Left ventricle myocardium superior (tissue), 1 donor: ENCODE data around the gene WASHC4. TPM values are rescaled to one million over a fixed set of nuclear protein-coding genes. Genes with fewer than 3 reads are reported as not detected.

Experiments used
- ATAC-seq: fragments of 200-7000 bp; cut with Tn5 transposase; one replicate; pipeline ENCODE4 v1.9.1; 2020; ENCODE audit warnings: mild to moderate bottlenecking, moderate library complexity
- DNase-seq: peaks from one replicate; pipeline ENCODE4 v3.0.0-alpha.2; 2020
- intact Hi-C: fragments of 100-400 bp; cut with micrococcal nuclease; formaldehyde crosslinking; loops from one replicate; pipeline ENCODE4 v1.11.0; 2022
- long read RNA-seq: library from polyadenylated mRNA; unstranded; transcript quantifications from one replicate; pipeline ENCODE4 v2.0.0, GENCODE V29; 2021
- total RNA-seq: library from RNA; stranded (reverse); fragmentation: NEBNext Ultra II Directional; extraction: Animal tissue kit (Norgen Biotek cat#: 25700); gene quantifications from one replicate; pipeline ENCODE4 v1.2.1, GENCODE V29; 2021
- donor health status: DM: no; HTN: yes; CAD: no; lungs with severe emphysema.

Gene WASHC4
- 26.4 TPM for total RNA-seq
- long read RNA-seq, full-length matches to known transcripts: 4 of 55 reads
- long read RNA-seq, partial matches to known transcripts: 39 of 55 reads
- long read RNA-seq, other reads (novel, unspliced or antisense): 12 of 55 reads

- peak; percentile 98 for DNase-seq
- intact Hi-C loops: no loop called here
- peak; percentile 99 for ATAC-seq
These were observed at the start of gene WASHC4 for GRCh38 chr12:105107494-105108371. Gene WASHC4 (plus strand): TSS chr12:105107731. CDS start chr12:105107801, 70 bp downstream.

- no peak for ATAC-seq
These were observed 46.7 kb upstream of the WASHC4 start for GRCh38 chr12:105060715-105061378.

GRCh38 chr12:105064564-105065178 is 42.9 kb upstream of the WASHC4 start:
- intact Hi-C loops: no loop called here
- DNase-seq (no peak), ATAC-seq (no peak)

More at GRCh38 chr12:105060715-105061378, 46.7 kb upstream of the WASHC4 start:
- no peak for DNase-seq
- intact Hi-C loops: no loop called here

- intact Hi-C loops: no loop called here
- no peak for DNase-seq
- no peak for ATAC-seq
These were observed 40.0 kb upstream of the WASHC4 start for GRCh38 chr12:105067511-105068031.

- ATAC-seq: no peak
- intact Hi-C loops: no loop called here
- no peak for DNase-seq
These were observed 37.4 kb upstream of the WASHC4 start for GRCh38 chr12:105069936-105070702.

GRCh38 chr12:105071981-105072380 is 35.5 kb upstream of the WASHC4 start:
- DNase-seq (no peak), ATAC-seq (no peak)
- intact Hi-C loops: no loop called here

- ATAC-seq: no peak
- intact Hi-C loops: no loop called here
These were observed 34.5 kb upstream of the WASHC4 start for GRCh38 chr12:105072888-105073488.

GRCh38 chr12:105076098-105076497 is 31.4 kb upstream of the WASHC4 start:
- intact Hi-C loops: no loop called here
- ATAC-seq: peak; percentile 53
- no peak for DNase-seq

More at GRCh38 chr12:105072888-105073488, 34.5 kb upstream of the WASHC4 start:
- no peak for DNase-seq

GRCh38 chr12:105076913-105077312 is 30.6 kb upstream of the WASHC4 start:
- intact Hi-C loops: no loop called here
- no peak for ATAC-seq
- no peak for DNase-seq

GRCh38 chr12:105077435-105077834 is 30.1 kb upstream of the WASHC4 start:
- DNase-seq (no peak), ATAC-seq (peak; percentile 51)
- intact Hi-C loops: no loop called here

GRCh38 chr12:105078712-105079570 is 28.6 kb upstream of the WASHC4 start:
- DNase-seq (no peak), ATAC-seq (no peak)
- intact Hi-C loops: no loop called here

- intact Hi-C loops: no loop called here
- no peak for DNase-seq
These were observed 24.5 kb upstream of the WASHC4 start for GRCh38 chr12:105083031-105083430.

GRCh38 chr12:105083551-105084105 is 23.9 kb upstream of the WASHC4 start:
- peak; percentile 74 for ATAC-seq
- intact Hi-C loops: no loop called here
- DNase-seq: peak; percentile 77

More at GRCh38 chr12:105083031-105083430, 24.5 kb upstream of the WASHC4 start:
- ATAC-seq: no peak

- peak; percentile 98 for ATAC-seq
- DNase-seq: peak; percentile 91
- intact Hi-C loops: no loop called here
These were observed 23.0 kb upstream of the WASHC4 start, which contains the start of gene ALDH1L2 for GRCh38 chr12:105084251-105085250. Gene ALDH1L2 (minus strand): TSS chr12:105084458. CDS start chr12:105084436, 22 bp downstream.

GRCh38 chr12:105085501-105085900 is 22.0 kb upstream of the WASHC4 start:
- intact Hi-C loops: no loop called here
- no peak for ATAC-seq
- no peak for DNase-seq

GRCh38 chr12:105089817-105090216 is 17.7 kb upstream of the WASHC4 start:
- ATAC-seq (no peak), DNase-seq (no peak)
- intact Hi-C loops: no loop called here
